ENCODE measurements around the gene CDC42EP5. TPM values are rescaled to one million over a fixed set of nuclear protein-coding genes. Genes with fewer than 3 reads are reported as not detected.

CDC42EP5 gene
- total RNA-seq, 1 experiment from 2014 or later = 25.1 TPM

GRCh38 chr19:54475706-54476105, 2.6 kb upstream of the CDC42EP5 start:
- Histone ChIP-seq H3K9me3 (ENCODE audit: insufficient read depth, low read depth) (no peaks in the 10 kb centered on the region), H3K36me3 (ENCODE audit: low read depth) (no peaks in the 10 kb centered on the region), H3K4me2 (no peak overlapping the region), H3F3A (ENCODE audit: insufficient read depth, low read depth) (0 out of 2 replicates have a peak, but pooled peaks cover 5% of the 10 kb centered on the region), H3K27me3 (ENCODE audit: insufficient read depth, low read depth) (peaks cover 14% of the 10 kb centered on the region; the same call in 1 of the 2 replicates), H3K27ac (no peak overlapping the region), H2AFZ (no peak overlapping the region), H3K9me2 (ENCODE audit: insufficient read depth) (no peaks in the 10 kb centered on the region), H4K20me1 (ENCODE audit: insufficient read depth) (no peaks in the 10 kb centered on the region), H3K4me3 (no peak overlapping the region), H3K79me2 (ENCODE audit: low read depth) (no peaks in the 10 kb centered on the region), H3K4me1 (replicated peaks; ENCODE audit: insufficient read depth) (0 out of 2 replicates have a peak, but pooled peaks cover 8% of the 10 kb centered on the region)
- ChIA-PET POLR2A (ENCODE audit: unreplicated experiment) (no interaction called here), CTCF (no interaction called here)
- no peak for DNase-seq
- TF ChIP-seq CTCF (conservative IDR thresholded peaks at IDR 0.05) (no peak), EZH2 (IDR thresholded peaks at IDR 0.05; ENCODE audit: low read depth) (no peak)
- no TSS peak for BruUV-seq (replicated peaks)
- intact Hi-C loops (cut with micrococcal nuclease; ENCODE audit: unreplicated experiment) = no loop called here

GRCh38 chr19:54473892-54474372, 836 bp upstream of the CDC42EP5 start:
- no peak overlapping the region for H3K4me2 ChIP-seq
- 0 out of 2 replicates have a peak, but pooled peaks cover 13% of the 10 kb centered on the region for H3F3A ChIP-seq (ENCODE audit: insufficient read depth, low read depth)
- H2AFZ ChIP-seq = no peak overlapping the region
- ChIA-PET POLR2A (ENCODE audit: unreplicated experiment) (interaction anchor here (0.7 kb wide), 1 partner anchor 204 kb away, joined by 3 read pairs; no protein-coding TSS in a partner anchor), CTCF (no interaction called here)
- no peak for TF ChIP-seq EZH2 (IDR thresholded peaks at IDR 0.05; ENCODE audit: low read depth)
- TF ChIP-seq CTCF (conservative IDR thresholded peaks at IDR 0.05) = no peak
- peaks cover 18% of the 10 kb centered on the region; the same call in 1 of the 2 replicates for H3K27me3 ChIP-seq (ENCODE audit: insufficient read depth, low read depth)
- no peaks in the 10 kb centered on the region for H3K9me3 ChIP-seq (ENCODE audit: insufficient read depth, low read depth)
- H3K9me2 ChIP-seq (ENCODE audit: insufficient read depth) = no peaks in the 10 kb centered on the region
- no peaks in the 10 kb centered on the region for H3K36me3 ChIP-seq (ENCODE audit: low read depth)
- no peak for DNase-seq
- H3K4me1 ChIP-seq (replicated peaks; ENCODE audit: insufficient read depth) = peaks cover 18% of the 10 kb centered on the region; the same call in 1 of the 2 replicates
- no peaks in the 10 kb centered on the region for H4K20me1 ChIP-seq (ENCODE audit: insufficient read depth)
- no TSS peak for BruUV-seq (replicated peaks)
- no peak overlapping the region for H3K4me3 ChIP-seq
- intact Hi-C loops (cut with micrococcal nuclease; ENCODE audit: unreplicated experiment) = no loop called here
- no peaks in the 10 kb centered on the region for H3K79me2 ChIP-seq (ENCODE audit: low read depth)
- H3K27ac ChIP-seq = no peak overlapping the region

- peaks cover 19% of the 10 kb centered on the region for H3F3A ChIP-seq (ENCODE audit: insufficient read depth, low read depth)
- H4K20me1 ChIP-seq (ENCODE audit: insufficient read depth) = no peaks in the 10 kb centered on the region
- H3K27me3 ChIP-seq (ENCODE audit: insufficient read depth, low read depth) = peaks cover 18% of the 10 kb centered on the region; the same call in 1 of the 2 replicates
- TF ChIP-seq EZH2 (IDR thresholded peaks at IDR 0.05; ENCODE audit: low read depth) (peak; percentile 87), CTCF (conservative IDR thresholded peaks at IDR 0.05) (no peak)
- DNase-seq = peak in 1 of 2 experiments; percentile 43
- no peaks in the 10 kb centered on the region for H3K9me3 ChIP-seq (ENCODE audit: insufficient read depth, low read depth)
- H2AFZ ChIP-seq = peak overlapping the region; percentile 88
- H3K4me2 ChIP-seq = peak overlapping the region; percentile 85
- no peaks in the 10 kb centered on the region for H3K9me2 ChIP-seq (ENCODE audit: insufficient read depth)
- BruUV-seq (replicated peaks) = no TSS peak
- CTCF ChIA-PET = interaction anchor here (0.5 to 0.6 kb wide), 2 partner anchors 10 to 1016 kb away, joined by 4 to 5 read pairs; no protein-coding TSS in a partner anchor
- POLR2A ChIA-PET (ENCODE audit: unreplicated experiment) = interaction anchor here (0.6 kb wide), 1 partner anchor 655 kb away, joined by 4 read pairs; no protein-coding TSS in a partner anchor
- peak overlapping the region; percentile 63 for H3K4me3 ChIP-seq
- H3K27ac ChIP-seq = no peak overlapping the region
- H3K36me3 ChIP-seq (ENCODE audit: low read depth) = no peaks in the 10 kb centered on the region
- peaks cover 18% of the 10 kb centered on the region; the same call in 1 of the 2 replicates for H3K4me1 ChIP-seq (replicated peaks; ENCODE audit: insufficient read depth)
- intact Hi-C loops (cut with micrococcal nuclease; ENCODE audit: unreplicated experiment) = no loop called here
- no peaks in the 10 kb centered on the region for H3K79me2 ChIP-seq (ENCODE audit: low read depth)
These were observed 1.9 kb downstream of the CDC42EP5 start for GRCh38 chr19:54470991-54471782.

Data from PC-9 (cell line).